HepG2 (cell line): ENCODE data around the gene TUBA4A. TPM values are rescaled to one million over a fixed set of nuclear protein-coding genes. Genes with fewer than 3 reads are reported as not detected.

Source experiments
- CCDC6 ChIP-seq: sonication (generic); formaldehyde crosslinking; IDR thresholded peaks from 2 replicates; pipeline ENCODE4 v1.8.1; 2022; ENCODE audit warnings: mild to moderate bottlenecking, missing genetic modification reagents, moderate library complexity
- EZH2 ChIP-seq: conservative IDR thresholded peaks from 2 replicates; pipeline ENCODE4 v1.6.1; 2012; ENCODE audit warnings: mild to moderate bottlenecking, low read depth, low read length, moderate library complexity
- GATAD2A ChIP-seq: IDR thresholded peaks from 2 replicates; pipeline ENCODE4 v1.6.1; 2016
- MYPOP ChIP-seq: sonication (generic); formaldehyde crosslinking; IDR thresholded peaks from 2 replicates; pipeline ENCODE4 v1.8.1; 2023; ENCODE audit warnings: mild to moderate bottlenecking, moderate library complexity, missing genetic modification reagents
- NFKBIZ ChIP-seq: IDR thresholded peaks from 2 replicates; pipeline ENCODE4 v1.6.1; 2018; ENCODE audit warnings: missing genetic modification reagents, missing compliant biosample characterization
- PBX2 ChIP-seq: IDR thresholded peaks from 2 replicates; pipeline ENCODE4 v1.6.1; 2016; ENCODE audit warnings: control low read depth
- PCBP1 ChIP-seq: fragments of 200-400 bp; formaldehyde crosslinking; IDR thresholded peaks from 2 replicates; pipeline ENCODE4 v1.6.1; 2017; ENCODE audit warnings: mild to moderate bottlenecking, low read depth, low read length, borderline replicate concordance
- SMARCC2 ChIP-seq: fragments of 450-650 bp; IDR thresholded peaks from 2 replicates; pipeline ENCODE4 v1.6.1; 2017; ENCODE audit warnings: antibody characterized with exemption, mild to moderate bottlenecking
- SRSF9 ChIP-seq: fragments of 200-400 bp; formaldehyde crosslinking; IDR thresholded peaks from 2 replicates; pipeline ENCODE4 v1.6.1; 2018; ENCODE audit warnings: borderline replicate concordance, mild to moderate bottlenecking, low read depth, low read length; ENCODE audit not compliant: insufficient read depth, poor library complexity, severe bottlenecking
- SSRP1 ChIP-seq: IDR thresholded peaks from 2 replicates; pipeline ENCODE4 v1.6.1; 2016; ENCODE audit warnings: control low read depth
- TGIF2 ChIP-seq: IDR thresholded peaks from 2 replicates; pipeline ENCODE4 v1.6.1; 2016; ENCODE audit warnings: control low read depth, missing compliant biosample characterization
- ZBTB42 ChIP-seq: sonication (generic); formaldehyde crosslinking; IDR thresholded peaks from 2 replicates; pipeline ENCODE4 v1.5.0; 2020; ENCODE audit warnings: mild to moderate bottlenecking, missing genetic modification reagents
- ZEB1 ChIP-seq: IDR thresholded peaks from 2 replicates; pipeline ENCODE4 v1.6.1; 2012; ENCODE audit warnings: mild to moderate bottlenecking, low read depth, inconsistent platforms; ENCODE audit not compliant: insufficient replicate concordance
- ZFX ChIP-seq: sonication (generic); formaldehyde crosslinking; IDR thresholded peaks from 2 replicates; pipeline ENCODE4 v1.4.0; 2020; ENCODE audit warnings: mild to moderate bottlenecking, low read depth, missing genetic modification reagents, moderate library complexity
- ZNF101 ChIP-seq: sonication (generic); formaldehyde crosslinking; IDR thresholded peaks from 2 replicates; pipeline ENCODE4 v1.4.0; 2020; ENCODE audit warnings: mild to moderate bottlenecking, low read depth, missing genetic modification reagents, borderline replicate concordance
- ZNF143 ChIP-seq: sonication (generic); formaldehyde crosslinking; IDR thresholded peaks from 2 replicates; pipeline ENCODE4 v1.4.0; 2020; ENCODE audit warnings: missing genetic modification reagents
- ZNF251 ChIP-seq: sonication (generic); formaldehyde crosslinking; IDR thresholded peaks from 2 replicates; pipeline ENCODE4 v1.9.0; 2021; ENCODE audit warnings: mild to moderate bottlenecking, missing genetic modification reagents
- ZNF264 ChIP-seq: sonication (generic); formaldehyde crosslinking; IDR thresholded peaks from 2 replicates; pipeline ENCODE4 v1.4.0; 2020; ENCODE audit warnings: missing genetic modification reagents
- ZNF282 ChIP-seq: fragments of 450-650 bp; IDR thresholded peaks from 2 replicates; pipeline ENCODE4 v1.6.1; 2018; ENCODE audit not compliant: partially characterized antibody
- ZNF569 ChIP-seq: sonication (generic); formaldehyde crosslinking; IDR thresholded peaks from 2 replicates; pipeline ENCODE4 v1.5.0; 2020; ENCODE audit warnings: mild to moderate bottlenecking, missing genetic modification reagents, moderate library complexity, borderline replicate concordance
- ZNF75D ChIP-seq: sonication (generic); formaldehyde crosslinking; IDR thresholded peaks from 2 replicates; pipeline ENCODE4 v1.8.1; 2023; ENCODE audit warnings: missing genetic modification reagents, mild to moderate bottlenecking, borderline replicate concordance
- ZNF782 ChIP-seq: sonication (generic); formaldehyde crosslinking; IDR thresholded peaks from 2 replicates; pipeline ENCODE4 v1.4.0; 2020; ENCODE audit warnings: missing genetic modification reagents, mild to moderate bottlenecking, borderline replicate concordance
- polyA plus RNA-seq, 8 experiments: library from polyadenylated mRNA; depleted of rRNA in 3 of 8; stranded (reverse) in 7 of 8; unstranded in 1 of 8; fragments of >200 nt; fragmentation: Illumina TruSeq in 4 of 8; extraction: Trizol in 4 of 8; gene quantifications; 2 replicates each; pipeline versions ENCODE4 v1.2.1 to v1.2.3, GENCODE V29; 2011 to 2016; ENCODE audit warnings: low read depth in 4 of 8, missing spikeins in 1 of 8, mixed read lengths in 1 of 8; ENCODE audit not compliant: insufficient read depth in 1 of 8
- total RNA-seq, 5 experiments: library from RNA; depleted of rRNA; stranded (reverse); fragments of >200 nt; fragmentation: Illumina TruSeq; extraction: Trizol; gene quantifications; 2 replicates each; pipeline ENCODE4 v1.2.3, GENCODE V29; 2016; ENCODE audit warnings: low read depth in 1 of 5
- TF ChIP-seq, protein P1 (sequence below): sonication (generic); formaldehyde crosslinking; IDR thresholded peaks from 2 replicates; pipeline ENCODE4 v1.4.0; 2020; ENCODE audit warnings: missing genetic modification reagents

The TUBA4A gene
- total and polyA plus RNA-seq, 2 of the 13 experiments (the other 11 are each of a cell fraction or from before 2014, with no cell fraction given) = 1.3 to 12.7 TPM

DNA sequence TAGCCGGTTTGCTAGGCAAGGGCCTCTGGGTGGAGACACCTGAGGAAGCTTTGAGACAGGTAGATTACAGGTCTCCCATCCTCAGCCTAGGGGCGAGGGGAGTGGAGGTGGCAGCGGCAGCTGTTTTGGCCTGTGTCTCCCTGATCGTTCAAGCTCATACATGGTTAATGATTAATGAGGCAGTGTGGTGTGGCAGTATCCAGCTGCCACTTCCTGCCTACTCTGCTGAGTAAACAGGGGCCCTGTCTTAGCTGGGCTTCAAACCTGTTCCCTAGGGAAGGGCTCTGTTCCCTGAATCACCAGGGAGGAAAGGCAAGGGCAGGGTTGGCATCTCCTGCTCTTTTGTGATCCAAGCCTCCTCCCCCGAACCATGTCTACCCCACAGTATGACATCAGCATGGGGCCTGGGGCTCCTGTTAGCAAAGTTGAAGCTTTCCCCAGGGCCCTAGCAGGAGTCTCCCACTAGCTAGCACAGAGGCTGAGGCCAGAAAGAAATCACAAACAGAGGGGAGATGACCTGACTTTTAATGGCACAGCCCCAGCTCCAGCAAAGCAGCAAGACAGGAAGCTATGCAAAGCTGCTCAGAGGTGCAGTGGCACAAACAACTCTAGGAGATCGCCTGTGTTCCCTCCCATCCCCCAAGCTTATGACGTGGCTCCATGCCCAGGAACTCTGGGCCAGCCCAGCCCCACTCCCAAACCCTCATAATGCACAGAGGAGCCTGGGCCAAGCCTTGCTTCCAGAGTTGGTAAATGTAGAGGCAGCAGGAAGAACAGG is 4.3 kb downstream of the TUBA4A start (continued):
- no peak for TF ChIP-seq EZH2
- no peak for TF ChIP-seq ZNF251 (CRISPR knock-in tag)
- TF ChIP-seq NFKBIZ (CRISPR knock-in tag) = peak; percentile 62; the same call in 1 of the 2 replicates
- TF ChIP-seq, protein P1, sequence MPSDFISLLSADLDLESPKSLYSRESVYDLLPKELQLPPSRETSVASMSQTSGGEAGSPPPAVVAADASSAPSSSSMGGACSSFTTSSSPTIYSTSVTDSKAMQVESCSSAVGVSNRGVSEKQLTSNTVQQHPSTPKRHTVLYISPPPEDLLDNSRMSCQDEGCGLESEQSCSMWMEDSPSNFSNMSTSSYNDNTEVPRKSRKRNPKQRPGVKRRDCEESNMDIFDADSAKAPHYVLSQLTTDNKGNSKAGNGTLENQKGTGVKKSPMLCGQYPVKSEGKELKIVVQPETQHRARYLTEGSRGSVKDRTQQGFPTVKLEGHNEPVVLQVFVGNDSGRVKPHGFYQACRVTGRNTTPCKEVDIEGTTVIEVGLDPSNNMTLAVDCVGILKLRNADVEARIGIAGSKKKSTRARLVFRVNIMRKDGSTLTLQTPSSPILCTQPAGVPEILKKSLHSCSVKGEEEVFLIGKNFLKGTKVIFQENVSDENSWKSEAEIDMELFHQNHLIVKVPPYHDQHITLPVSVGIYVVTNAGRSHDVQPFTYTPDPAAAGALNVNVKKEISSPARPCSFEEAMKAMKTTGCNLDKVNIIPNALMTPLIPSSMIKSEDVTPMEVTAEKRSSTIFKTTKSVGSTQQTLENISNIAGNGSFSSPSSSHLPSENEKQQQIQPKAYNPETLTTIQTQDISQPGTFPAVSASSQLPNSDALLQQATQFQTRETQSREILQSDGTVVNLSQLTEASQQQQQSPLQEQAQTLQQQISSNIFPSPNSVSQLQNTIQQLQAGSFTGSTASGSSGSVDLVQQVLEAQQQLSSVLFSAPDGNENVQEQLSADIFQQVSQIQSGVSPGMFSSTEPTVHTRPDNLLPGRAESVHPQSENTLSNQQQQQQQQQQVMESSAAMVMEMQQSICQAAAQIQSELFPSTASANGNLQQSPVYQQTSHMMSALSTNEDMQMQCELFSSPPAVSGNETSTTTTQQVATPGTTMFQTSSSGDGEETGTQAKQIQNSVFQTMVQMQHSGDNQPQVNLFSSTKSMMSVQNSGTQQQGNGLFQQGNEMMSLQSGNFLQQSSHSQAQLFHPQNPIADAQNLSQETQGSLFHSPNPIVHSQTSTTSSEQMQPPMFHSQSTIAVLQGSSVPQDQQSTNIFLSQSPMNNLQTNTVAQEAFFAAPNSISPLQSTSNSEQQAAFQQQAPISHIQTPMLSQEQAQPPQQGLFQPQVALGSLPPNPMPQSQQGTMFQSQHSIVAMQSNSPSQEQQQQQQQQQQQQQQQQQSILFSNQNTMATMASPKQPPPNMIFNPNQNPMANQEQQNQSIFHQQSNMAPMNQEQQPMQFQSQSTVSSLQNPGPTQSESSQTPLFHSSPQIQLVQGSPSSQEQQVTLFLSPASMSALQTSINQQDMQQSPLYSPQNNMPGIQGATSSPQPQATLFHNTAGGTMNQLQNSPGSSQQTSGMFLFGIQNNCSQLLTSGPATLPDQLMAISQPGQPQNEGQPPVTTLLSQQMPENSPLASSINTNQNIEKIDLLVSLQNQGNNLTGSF = no peak
- TF ChIP-seq ZNF569 (CRISPR knock-in tag) = peak; percentile 66; the same call in 1 of the 2 replicates
- peak; percentile 88 for TF ChIP-seq ZFX (CRISPR knock-in tag)
- peak; percentile 35; the same call in 1 of the 2 replicates for TF ChIP-seq ZNF143
- TF ChIP-seq CCDC6 = no peak
- no peak for TF ChIP-seq ZNF782 (CRISPR knock-in tag)
- no peak for TF ChIP-seq SMARCC2
- TF ChIP-seq PCBP1 = no peak
- no peak for TF ChIP-seq ZNF282
- TF ChIP-seq SRSF9 = no peak
- TF ChIP-seq TGIF2 (CRISPR knock-in tag) = peak; percentile 61; the same call in 1 of the 2 replicates
- 0 out of 2 replicates have a peak, but pooled peaks have one; percentile 22 for TF ChIP-seq ZNF264 (CRISPR knock-in tag)
- TF ChIP-seq ZNF101 (CRISPR knock-in tag) = no peak
- TF ChIP-seq ZEB1 = peak; percentile 62
- TF ChIP-seq MYPOP (CRISPR knock-in tag) = 0 out of 2 replicates have a peak, but pooled peaks have one; percentile 71
- peak; percentile 95 for TF ChIP-seq ZBTB42 (CRISPR knock-in tag)
- no peak for TF ChIP-seq ZNF75D (CRISPR knock-in tag)
- TF ChIP-seq PBX2 (CRISPR knock-in tag) = no peak
- TF ChIP-seq SSRP1 (CRISPR knock-in tag) = peak; percentile 88; the same call in 1 of the 2 replicates
- TF ChIP-seq GATAD2A (CRISPR knock-in tag) = peak; percentile 83
